ENCODE data around the gene PDCD1. TPM values are rescaled to one million over a fixed set of nuclear protein-coding genes. Genes with fewer than 3 reads are reported as not detected.
A peak's percentile ranks its signal among the peaks of the same experiment; 100 is the strongest.

The PDCD1 gene
- total and polyA plus RNA-seq, 2 donors (not counting 1 experiment from before 2014, with no cell fraction given): not detected

- Histone ChIP-seq H3K27me3 (ENCODE audit: control insufficient read depth, insufficient read depth, low read length) (peaks cover 10% of the 10 kb centered on the region), H4K20me1 (ENCODE audit: control insufficient read depth, extremely low read depth, insufficient read depth, low read length) (no peaks in the 10 kb centered on the region), H3K4me1 (ENCODE audit: control insufficient read depth, extremely low read depth, insufficient read depth, low read length) (peaks cover 2% of the 10 kb centered on the region), H2AFZ (ENCODE audit: low read length) (no peak overlapping the region), H3K27ac (ENCODE audit: insufficient read depth, low read length) (no peak overlapping the region), H3K4me3 (replicated peaks in 1 of 4; ENCODE audit: control extremely low read depth in 1 of 4, insufficient read depth in 1 of 4, low read depth in 3 of 4, low read length in 4 of 4) (no peak overlapping the region), H3K9me3 (ENCODE audit: control insufficient read depth, insufficient read depth, low read depth, low read length) (no peaks in the 10 kb centered on the region), H3K4me2 (ENCODE audit: extremely low read depth, insufficient read depth, low read length) (no peak overlapping the region), H3K9ac (ENCODE audit: insufficient read depth, low read length) (no peak overlapping the region), H3K36me3 (ENCODE audit: control insufficient read depth, insufficient read depth, low read length) (no peaks in the 10 kb centered on the region), H3K79me2 (ENCODE audit: control insufficient read depth, insufficient read depth, low read length) (no peaks in the 10 kb centered on the region)
- TF ChIP-seq EZH2 (IDR thresholded peaks at IDR 0.05; ENCODE audit: low read length, missing control alignments): no peak
- TF ChIP-seq CTCF (conservative IDR thresholded peaks at IDR 0.05 in 1 of 2, IDR thresholded peaks at IDR 0.05 in 1 of 2; ENCODE audit: low read depth in 1 of 2, low read length in 2 of 2): no peak
- DNase-seq (ENCODE audit: low read depth in 2 of 2): no peak
Measured at GRCh38 chr2:241861264-241861663, 2.6 kb upstream of the PDCD1 start.

GRCh38 chr2:241860184-241861078, 1.7 kb upstream of the PDCD1 start:
- Histone ChIP-seq H3K9ac (ENCODE audit: insufficient read depth, low read length) (no peak overlapping the region), H3K4me3 (replicated peaks in 1 of 4; ENCODE audit: control extremely low read depth in 1 of 4, insufficient read depth in 1 of 4, low read depth in 3 of 4, low read length in 4 of 4) (no peak overlapping the region)
- no peak for DNase-seq (ENCODE audit: low read depth in 2 of 2)

More at GRCh38 chr2:241860184-241861078, 1.7 kb upstream of the PDCD1 start:
- Histone ChIP-seq H3K9me3 (ENCODE audit: control insufficient read depth, insufficient read depth, low read depth, low read length) (no peaks in the 10 kb centered on the region), H3K4me2 (ENCODE audit: extremely low read depth, insufficient read depth, low read length) (no peak overlapping the region), H2AFZ (ENCODE audit: low read length) (peak overlapping the region; percentile 19), H3K36me3 (ENCODE audit: control insufficient read depth, insufficient read depth, low read length) (no peaks in the 10 kb centered on the region), H3K4me1 (ENCODE audit: control insufficient read depth, extremely low read depth, insufficient read depth, low read length) (peaks cover 2% of the 10 kb centered on the region), H3K27ac (ENCODE audit: insufficient read depth, low read length) (no peak overlapping the region), H3K79me2 (ENCODE audit: control insufficient read depth, insufficient read depth, low read length) (no peaks in the 10 kb centered on the region), H4K20me1 (ENCODE audit: control insufficient read depth, extremely low read depth, insufficient read depth, low read length) (no peaks in the 10 kb centered on the region), H3K27me3 (ENCODE audit: control insufficient read depth, insufficient read depth, low read length) (peaks cover 4% of the 10 kb centered on the region)
- TF ChIP-seq EZH2 (IDR thresholded peaks at IDR 0.05; ENCODE audit: low read length, missing control alignments): no peak
- no peak for TF ChIP-seq CTCF (conservative IDR thresholded peaks at IDR 0.05 in 1 of 2, IDR thresholded peaks at IDR 0.05 in 1 of 2; ENCODE audit: low read depth in 1 of 2, low read length in 2 of 2)
